Transverse colon (tissue), 4 donors: Measurements from ENCODE around the gene SLC25A1. TPM values are rescaled to one million over a fixed set of nuclear protein-coding genes. Genes with fewer than 3 reads are reported as not detected.

Experiments used
- DNase-seq: peaks from one replicate; pipeline ENCODE4 v3.0.0-alpha.2; 2019
- H3K27ac ChIP-seq, 4 donors: fragments of 200-600 bp; sonication (generic); 2 replicates each; pipeline ENCODE4 v1.5.1; 2016 to 2018; ENCODE audit warnings: inconsistent platforms in 4 of 4
- H3K27me3 ChIP-seq: fragments of 200-600 bp; sonication (generic); 2 replicates; pipeline ENCODE4 v1.5.1; 2017; ENCODE audit warnings: inconsistent platforms
- H3K36me3 ChIP-seq, 4 donors: fragments of 200-600 bp; sonication (generic); 2 replicates each; pipeline ENCODE4 v1.5.1; 2017 to 2019; ENCODE audit warnings: inconsistent platforms in 4 of 4
- H3K4me1 ChIP-seq, 4 donors: fragments of 200-600 bp; sonication (generic); 2 replicates each; pipeline ENCODE4 v1.5.1; 2017 to 2020; ENCODE audit warnings: inconsistent platforms in 4 of 4
- H3K4me3 ChIP-seq, 4 donors: fragments of 200-600 bp; sonication (generic); 1 replicate in 1 of 4; 2 replicates in 3 of 4; pipeline versions ENCODE4 v1.5.1 to v1.6.1; 2017 to 2019; ENCODE audit warnings: inconsistent platforms in 4 of 4
- H3K9me3 ChIP-seq, 2 donors: fragments of 200-600 bp; sonication (generic); 2 replicates each; pipeline ENCODE4 v1.5.1; 2017 to 2019; ENCODE audit warnings: inconsistent platforms in 2 of 2
- CTCF ChIP-seq, 5 experiments: fragments of 200-600 bp in 3 of 5; fragments of 450-650 bp in 2 of 5; sonication (generic) in 3 of 5; IDR thresholded peaks; 1 replicate in 2 of 5; 2 replicates in 3 of 5; pipeline ENCODE4 v1.5.1; 2016 to 2017; ENCODE audit warnings: antibody characterized with exemption in 5 of 5, inconsistent platforms in 3 of 5, mild to moderate bottlenecking in 2 of 5, moderate library complexity in 1 of 5
- EP300 ChIP-seq: sonication (generic); formaldehyde crosslinking; IDR thresholded peaks from one replicate; pipeline ENCODE4 v1.6.1; 2017; ENCODE audit warnings: antibody characterized with exemption, low read depth
- POLR2A ChIP-seq: fragments of 450-650 bp; IDR thresholded peaks from one replicate; pipeline ENCODE4 v1.6.1; 2016; ENCODE audit warnings: antibody characterized with exemption, mild to moderate bottlenecking, moderate library complexity
- POLR2AphosphoS5 ChIP-seq, 3 donors: sonication (generic); formaldehyde crosslinking; IDR thresholded peaks; one replicate each; pipeline ENCODE4 v1.6.1; 2016; ENCODE audit warnings: antibody characterized with exemption in 3 of 3
- whole genome bisulfite sequencing, 2 donors: methylation state at CpG; one replicate each; pipeline ENCODE4 v1.1.5; 2018; ENCODE audit warnings: low coverage in 1 of 2; 5-methylcytosine and 5-hydroxymethylcytosine counted together
- in situ Hi-C, 4 donors: fragments of 200-750 bp; cut with MboI; loops; one replicate each; pipeline versions ENCODE4 v1.15.0 to v1.15.1; 2017; ENCODE audit warnings: low sequenced_read_pairs in 3 of 4, low pct_ligation_motif_present in 1 of 4, low pct_unique_long_range_greater_than_20kb in 1 of 4
- intact Hi-C: fragments of 100-400 bp; cut with DNase I; formaldehyde crosslinking; loops from one replicate; pipeline ENCODE4 v1.15.1; 2023; ENCODE audit warnings: low total_unique reads
- total RNA-seq, 4 donors: library from RNA; depleted of rRNA; stranded (reverse); fragments of >200 nt; gene quantifications; one replicate each; pipeline ENCODE4 v1.1.0, GENCODE V29; 2016

SLC25A1 gene
- total RNA-seq, 4 donors from 2014 or later, result 80.2 to 146 (median 132) TPM

GRCh38 chr22:19215360-19215759 is 36.8 kb upstream of the SLC25A1 start:
- in situ Hi-C loops, result loop anchor here in 1 of 4 donors (25.0 kb wide), 1 partner anchor 422 kb away; no protein-coding TSS in a partner anchor
- Histone ChIP-seq H3K27ac (no peak overlapping the region), H3K9me3 (no peaks in the 10 kb centered on the region), H3K36me3 (no peaks in the 10 kb centered on the region), H3K27me3 (no peaks in the 10 kb centered on the region), H3K4me3 (no peak overlapping the region), H3K4me1 (peaks cover 0 to 5% (median 0%) of the 10 kb centered on the region in 4 donors)
- no peak for TF ChIP-seq POLR2AphosphoS5 (IDR thresholded peaks at IDR 0.05)
- no peak for TF ChIP-seq EP300
- TF ChIP-seq CTCF (IDR thresholded peaks at IDR 0.05), result no peak
- TF ChIP-seq POLR2A, result no peak
- 97% methylated on average over 14 of the region's 14 CpGs; no CpG with 5 or more reads in 1 of the 2 donors for WGBS, 2 donors
- intact Hi-C loops, result no loop called here
- no peak for DNase-seq

- no peak overlapping the region for H3K4me3 ChIP-seq
- H3K9me3 ChIP-seq, result no peaks in the 10 kb centered on the region
- H3K27me3 ChIP-seq, result no peaks in the 10 kb centered on the region
- in situ Hi-C loops (loop anchor here in 1 of 4 donors (25.0 kb wide), 1 partner anchor 423 kb away; no protein-coding TSS in a partner anchor), intact Hi-C loops (no loop called here)
- TF ChIP-seq POLR2AphosphoS5 (IDR thresholded peaks at IDR 0.05) (no peak), EP300 (no peak), POLR2A (no peak), CTCF (IDR thresholded peaks at IDR 0.05) (no peak)
- DNase-seq, result no peak
- H3K27ac ChIP-seq, result no peak overlapping the region
- WGBS, 2 donors, result 61% methylated on average over 4 of the region's 4 CpGs; no CpG with 5 or more reads in 1 of the 2 donors
- H3K4me1 ChIP-seq, result peaks cover 0 to 5% (median 0%) of the 10 kb centered on the region in 4 donors
- H3K36me3 ChIP-seq, result peaks cover 0 to 4% (median 0%) of the 10 kb centered on the region in 4 donors
Observed at GRCh38 chr22:19214078-19214473, 35.5 kb upstream of the SLC25A1 start.

- Histone ChIP-seq H3K36me3 (peaks cover 0 to 4% (median 0%) of the 10 kb centered on the region in 4 donors), H3K4me3 (no peak overlapping the region), H3K9me3 (no peaks in the 10 kb centered on the region), H3K27ac (no peak overlapping the region), H3K27me3 (no peaks in the 10 kb centered on the region), H3K4me1 (peaks cover 0 to 5% (median 0%) of the 10 kb centered on the region in 4 donors)
- TF ChIP-seq CTCF (IDR thresholded peaks at IDR 0.05) (no peak), POLR2AphosphoS5 (IDR thresholded peaks at IDR 0.05) (no peak), EP300 (no peak), POLR2A (no peak)
- in situ Hi-C loops (loop anchor here in 1 of 4 donors (25.0 kb wide), 1 partner anchor 424 kb away; no protein-coding TSS in a partner anchor), intact Hi-C loops (no loop called here)
- WGBS, 2 donors, result 70 to 89% methylated on average over 3 to 9 of the region's 9 CpGs
- no peak for DNase-seq
Observed at GRCh38 chr22:19213442-19214077, 35.0 kb upstream of the SLC25A1 start.

GRCh38 chr22:19213001-19213400 is 34.5 kb upstream of the SLC25A1 start:
- in situ Hi-C loops (loop anchor here in 1 of 4 donors (25.0 kb wide), 1 partner anchor 424 kb away; no protein-coding TSS in a partner anchor), intact Hi-C loops (no loop called here)
- Histone ChIP-seq H3K27me3 (no peaks in the 10 kb centered on the region), H3K36me3 (peaks cover 0 to 4% (median 0%) of the 10 kb centered on the region in 4 donors), H3K27ac (no peak overlapping the region), H3K9me3 (no peaks in the 10 kb centered on the region), H3K4me3 (no peak overlapping the region), H3K4me1 (peaks cover 0 to 3% (median 0%) of the 10 kb centered on the region in 4 donors)
- TF ChIP-seq EP300 (no peak), CTCF (IDR thresholded peaks at IDR 0.05) (no peak), POLR2AphosphoS5 (IDR thresholded peaks at IDR 0.05) (no peak), POLR2A (no peak)
- WGBS, 2 donors, result 70 to 73% methylated on average over 1 of the region's 1 CpG
- no peak for DNase-seq
